ENCODE data around the gene STARD9. TPM values are rescaled to one million over a fixed set of nuclear protein-coding genes. Genes with fewer than 3 reads are reported as not detected.

Gene STARD9
- polyA plus RNA-seq, 1 donor (not counting 4 experiments of a cell fraction or from before 2014, with no cell fraction given), result 0.76 TPM

- dilution Hi-C loops (cut with MboI; ENCODE audit: extremely low pct_ligation_motif_present, low sequenced_read_pairs), result no loop called here
- FAIRE-seq, result no peak
These were observed 148.9 kb downstream of the STARD9 start for GRCh38 chr15:42724276-42724675.

GRCh38 chr15:42725331-42725903 is 150.0 kb downstream of the STARD9 start:
- no peak for FAIRE-seq
- Histone ChIP-seq H2AFZ (ENCODE audit: control insufficient read depth, low read length) (no peak overlapping the region), H3K27ac (ENCODE audit: control insufficient read depth, insufficient read depth, low read length) (no peak overlapping the region), H3K4me1 (ENCODE audit: control insufficient read depth, extremely low read depth, insufficient read depth, low read length) (peaks cover 5% of the 10 kb centered on the region), H3K79me2 (ENCODE audit: control insufficient read depth, insufficient read depth, low read length) (no peaks in the 10 kb centered on the region), H3K9me3 (ENCODE audit: control insufficient read depth, low read depth, low read length) (no peaks in the 10 kb centered on the region), H3K9me1 (ENCODE audit: control insufficient read depth, extremely low read depth, insufficient read depth, low read length) (no peaks in the 10 kb centered on the region), H3K4me3 (ENCODE audit: control insufficient read depth in 2 of 3, extremely low read depth in 1 of 3, insufficient read depth in 2 of 3, low read depth in 1 of 3, low read length in 3 of 3) (no peak overlapping the region), H4K20me1 (ENCODE audit: control insufficient read depth, extremely low read depth, insufficient read depth, low read length) (no peaks in the 10 kb centered on the region), H3K36me3 (ENCODE audit: control insufficient read depth in 2 of 2, extremely low read depth in 1 of 2, insufficient read depth in 2 of 2, low read length in 2 of 2) (peaks cover 28 to 40% of the 10 kb centered on the region in 2 experiments), H3K9ac (ENCODE audit: control insufficient read depth, extremely low read depth, insufficient read depth, low read length) (no peak overlapping the region), H3K27me3 (ENCODE audit: control insufficient read depth, extremely low read depth, insufficient read depth, low read length) (no peaks in the 10 kb centered on the region), H3K4me2 (ENCODE audit: control insufficient read depth, extremely low read depth, insufficient read depth, low read depth, low read length) (no peak overlapping the region)
- TF ChIP-seq EZH2 (IDR thresholded peaks at IDR 0.05; ENCODE audit: low read length), result no peak
- no peak for TF ChIP-seq CTCF (optimal IDR thresholded peaks at IDR 0.05 in 1 of 3, IDR thresholded peaks at IDR 0.05 in 1 of 3, conservative IDR thresholded peaks at IDR 0.05 in 1 of 3; ENCODE audit: extremely low read depth in 1 of 3, insufficient read depth in 2 of 3, low read length in 3 of 3)
- DNase-seq (ENCODE audit: low read depth, low spot score), result no peak
- dilution Hi-C loops (cut with MboI; ENCODE audit: extremely low pct_ligation_motif_present, low sequenced_read_pairs), result no loop called here

More at GRCh38 chr15:42724276-42724675, 148.9 kb downstream of the STARD9 start:
- Histone ChIP-seq H3K9me3 (ENCODE audit: control insufficient read depth, low read depth, low read length) (no peaks in the 10 kb centered on the region), H4K20me1 (ENCODE audit: control insufficient read depth, extremely low read depth, insufficient read depth, low read length) (no peaks in the 10 kb centered on the region), H3K9me1 (ENCODE audit: control insufficient read depth, extremely low read depth, insufficient read depth, low read length) (no peaks in the 10 kb centered on the region), H3K4me1 (ENCODE audit: control insufficient read depth, extremely low read depth, insufficient read depth, low read length) (peaks cover 5% of the 10 kb centered on the region), H3K4me2 (ENCODE audit: control insufficient read depth, extremely low read depth, insufficient read depth, low read depth, low read length) (no peak overlapping the region), H3K27me3 (ENCODE audit: control insufficient read depth, extremely low read depth, insufficient read depth, low read length) (no peaks in the 10 kb centered on the region), H3K36me3 (ENCODE audit: control insufficient read depth in 2 of 2, extremely low read depth in 1 of 2, insufficient read depth in 2 of 2, low read length in 2 of 2) (peaks cover 22 to 30% of the 10 kb centered on the region in 2 experiments), H3K9ac (ENCODE audit: control insufficient read depth, extremely low read depth, insufficient read depth, low read length) (no peak overlapping the region), H2AFZ (ENCODE audit: control insufficient read depth, low read length) (no peak overlapping the region), H3K27ac (ENCODE audit: control insufficient read depth, insufficient read depth, low read length) (no peak overlapping the region), H3K4me3 (ENCODE audit: control insufficient read depth in 2 of 3, extremely low read depth in 1 of 3, insufficient read depth in 2 of 3, low read depth in 1 of 3, low read length in 3 of 3) (no peak overlapping the region), H3K79me2 (ENCODE audit: control insufficient read depth, insufficient read depth, low read length) (no peaks in the 10 kb centered on the region)
- TF ChIP-seq EZH2 (IDR thresholded peaks at IDR 0.05; ENCODE audit: low read length), result no peak
- TF ChIP-seq CTCF (optimal IDR thresholded peaks at IDR 0.05 in 1 of 3, IDR thresholded peaks at IDR 0.05 in 1 of 3, conservative IDR thresholded peaks at IDR 0.05 in 1 of 3; ENCODE audit: extremely low read depth in 1 of 3, insufficient read depth in 2 of 3, low read length in 3 of 3), result no peak
- no peak for DNase-seq (ENCODE audit: low read depth, low spot score)

Measured in keratinocyte (primary cell).